Measurements from ENCODE around the gene ZFAND3.

DNA sequence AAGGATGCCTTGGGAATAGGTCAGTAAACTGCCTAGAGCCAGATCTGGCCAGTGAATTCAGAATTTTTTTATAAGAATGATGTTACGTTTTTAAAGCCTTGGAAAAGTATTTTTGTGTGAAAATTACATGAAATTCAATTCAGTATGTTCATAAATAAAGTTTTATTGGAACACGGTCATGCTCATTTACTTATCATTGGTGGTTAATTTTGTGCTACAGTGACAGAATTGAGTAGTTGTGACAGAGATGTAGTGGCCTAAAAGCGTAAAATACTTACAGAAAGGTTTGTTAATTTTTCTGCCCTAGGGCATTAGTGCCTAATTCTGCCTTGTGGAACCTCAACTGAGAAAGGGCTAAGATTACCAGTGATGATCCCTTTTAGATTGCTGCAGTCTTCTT lies 28.2 kb downstream of the ZFAND3 start:
- no peak for TF ChIP-seq POLR2A (IDR thresholded peaks at IDR 0.05)
- TF ChIP-seq, protein P1, sequence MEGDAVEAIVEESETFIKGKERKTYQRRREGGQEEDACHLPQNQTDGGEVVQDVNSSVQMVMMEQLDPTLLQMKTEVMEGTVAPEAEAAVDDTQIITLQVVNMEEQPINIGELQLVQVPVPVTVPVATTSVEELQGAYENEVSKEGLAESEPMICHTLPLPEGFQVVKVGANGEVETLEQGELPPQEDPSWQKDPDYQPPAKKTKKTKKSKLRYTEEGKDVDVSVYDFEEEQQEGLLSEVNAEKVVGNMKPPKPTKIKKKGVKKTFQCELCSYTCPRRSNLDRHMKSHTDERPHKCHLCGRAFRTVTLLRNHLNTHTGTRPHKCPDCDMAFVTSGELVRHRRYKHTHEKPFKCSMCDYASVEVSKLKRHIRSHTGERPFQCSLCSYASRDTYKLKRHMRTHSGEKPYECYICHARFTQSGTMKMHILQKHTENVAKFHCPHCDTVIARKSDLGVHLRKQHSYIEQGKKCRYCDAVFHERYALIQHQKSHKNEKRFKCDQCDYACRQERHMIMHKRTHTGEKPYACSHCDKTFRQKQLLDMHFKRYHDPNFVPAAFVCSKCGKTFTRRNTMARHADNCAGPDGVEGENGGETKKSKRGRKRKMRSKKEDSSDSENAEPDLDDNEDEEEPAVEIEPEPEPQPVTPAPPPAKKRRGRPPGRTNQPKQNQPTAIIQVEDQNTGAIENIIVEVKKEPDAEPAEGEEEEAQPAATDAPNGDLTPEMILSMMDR (IDR thresholded peaks at IDR 0.05), result no peak

Data from Peyer's patch (tissue), 4 donors.